ENCODE measurements around the gene SAMD4A. TPM values are rescaled to one million over a fixed set of nuclear protein-coding genes. Genes with fewer than 3 reads are reported as not detected.

SAMD4A gene
- total RNA-seq, 1 experiment from 2014 or later: 26.5 TPM

DNA sequence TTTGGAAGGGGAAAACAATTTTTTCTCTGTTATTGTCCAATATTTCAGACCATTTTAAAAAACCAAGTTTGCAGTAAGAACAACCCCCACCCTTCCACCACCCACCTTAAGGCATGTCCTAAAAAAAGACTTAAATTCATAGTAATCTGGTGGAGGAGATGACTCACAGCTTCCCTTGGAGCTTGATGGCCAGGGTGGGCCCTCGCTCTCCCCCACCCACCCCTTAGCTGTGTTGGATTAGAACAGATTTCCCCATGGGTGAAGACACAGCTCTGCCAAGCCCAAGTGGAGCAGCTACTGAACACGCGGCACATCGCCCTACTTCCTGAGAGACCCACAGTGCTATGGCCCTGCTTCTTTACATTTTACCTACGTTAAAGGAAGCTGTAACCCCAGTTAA lies 195.4 kb downstream of the SAMD4A start:
- Histone ChIP-seq H3K4me1 (ENCODE audit: insufficient read depth, low read length, poor library complexity, severe bottlenecking) (no peaks in the 10 kb centered on the region), H3K27me3 (replicated peaks; ENCODE audit: insufficient read depth, low read depth, low read length, poor library complexity) (no peaks in the 10 kb centered on the region), H3K9me3 (ENCODE audit: low read depth, low read length, poor library complexity, severe bottlenecking) (no peaks in the 10 kb centered on the region), H3K27ac (ENCODE audit: low read depth, low read length, poor library complexity, severe bottlenecking) (no peak overlapping the region), H3K4me3 (ENCODE audit: low read depth, low read length, poor library complexity, severe bottlenecking) (no peak overlapping the region), H3K36me3 (ENCODE audit: insufficient read depth, low read length, poor library complexity, severe bottlenecking) (no peaks in the 10 kb centered on the region)
- ChIA-PET CTCF (interaction anchor here (1.6 kb wide), 1 partner anchor 196 kb away, joined by 4 read pairs; the partner anchor contains the start of gene SAMD4A), POLR2A (ENCODE audit: low non-redundant PET) (no interaction called here)
- intact Hi-C loops (cut with micrococcal nuclease; ENCODE audit: unreplicated experiment): no loop called here
- BruUV-seq (replicated peaks): no TSS peak
- peak; percentile 38 for DNase-seq (ENCODE audit: low spot score)
- TF ChIP-seq, protein P1, sequence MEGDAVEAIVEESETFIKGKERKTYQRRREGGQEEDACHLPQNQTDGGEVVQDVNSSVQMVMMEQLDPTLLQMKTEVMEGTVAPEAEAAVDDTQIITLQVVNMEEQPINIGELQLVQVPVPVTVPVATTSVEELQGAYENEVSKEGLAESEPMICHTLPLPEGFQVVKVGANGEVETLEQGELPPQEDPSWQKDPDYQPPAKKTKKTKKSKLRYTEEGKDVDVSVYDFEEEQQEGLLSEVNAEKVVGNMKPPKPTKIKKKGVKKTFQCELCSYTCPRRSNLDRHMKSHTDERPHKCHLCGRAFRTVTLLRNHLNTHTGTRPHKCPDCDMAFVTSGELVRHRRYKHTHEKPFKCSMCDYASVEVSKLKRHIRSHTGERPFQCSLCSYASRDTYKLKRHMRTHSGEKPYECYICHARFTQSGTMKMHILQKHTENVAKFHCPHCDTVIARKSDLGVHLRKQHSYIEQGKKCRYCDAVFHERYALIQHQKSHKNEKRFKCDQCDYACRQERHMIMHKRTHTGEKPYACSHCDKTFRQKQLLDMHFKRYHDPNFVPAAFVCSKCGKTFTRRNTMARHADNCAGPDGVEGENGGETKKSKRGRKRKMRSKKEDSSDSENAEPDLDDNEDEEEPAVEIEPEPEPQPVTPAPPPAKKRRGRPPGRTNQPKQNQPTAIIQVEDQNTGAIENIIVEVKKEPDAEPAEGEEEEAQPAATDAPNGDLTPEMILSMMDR (conservative IDR thresholded peaks at IDR 0.05; ENCODE audit: low read depth, low read length): no peak
- TF ChIP-seq EZH2 (IDR thresholded peaks at IDR 0.05; ENCODE audit: borderline replicate concordance, low read depth, low read length, poor library complexity, severe bottlenecking): no peak

- POLR2A ChIA-PET (ENCODE audit: low non-redundant PET): no interaction called here
- no TSS peak for BruUV-seq (replicated peaks)
- CTCF ChIA-PET: no interaction called here
Observed at GRCh38 chr14:54763761-54764160, 196.8 kb downstream of the SAMD4A start.

DNA sequence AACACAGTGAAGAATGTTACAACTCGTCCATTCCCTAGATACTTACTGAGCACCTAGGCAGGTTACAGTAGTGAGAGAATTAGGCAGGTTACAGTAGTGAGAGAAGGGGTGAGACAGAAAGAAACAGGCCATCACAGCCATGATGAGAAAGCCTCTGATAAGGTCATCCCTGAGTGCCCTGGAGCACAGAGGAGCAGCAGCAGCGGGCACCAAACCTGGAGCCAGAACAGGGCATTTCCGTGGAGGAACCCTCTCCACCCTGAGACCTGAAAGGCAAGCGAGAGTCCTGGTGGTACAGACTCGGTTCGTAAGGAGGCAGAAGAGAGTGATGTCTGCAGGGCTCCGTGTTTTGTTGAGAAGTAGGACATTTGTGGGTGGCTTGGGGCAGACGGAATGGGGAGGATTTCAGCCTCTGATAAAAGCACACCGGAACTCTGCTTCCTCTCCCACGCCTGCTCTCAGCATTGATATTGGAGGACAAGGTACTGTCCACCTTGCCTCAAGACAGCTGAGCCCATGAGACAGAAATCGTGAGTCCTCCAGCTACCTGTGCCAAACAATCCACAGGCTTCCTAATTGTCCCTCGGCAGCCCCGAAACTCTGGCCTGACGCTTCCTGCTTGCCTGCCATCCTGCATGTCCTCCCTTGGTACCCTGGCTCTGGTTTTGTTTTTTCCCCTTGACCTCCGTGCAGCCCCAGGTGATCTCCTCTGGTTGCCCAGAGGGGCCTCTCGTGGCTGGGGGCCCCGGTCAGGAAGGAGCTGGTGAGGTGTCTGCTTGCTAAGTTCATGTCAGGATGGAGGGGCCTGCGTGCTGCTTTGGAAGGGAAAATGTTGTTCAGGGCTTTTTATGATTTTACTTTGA lies 199.6 kb downstream of the SAMD4A start:
- no peak overlapping the region for H3K27ac ChIP-seq (ENCODE audit: low read depth, low read length, poor library complexity, severe bottlenecking)
- BruUV-seq (replicated peaks): no TSS peak
- H3K4me1 ChIP-seq (ENCODE audit: insufficient read depth, low read length, poor library complexity, severe bottlenecking): no peaks in the 10 kb centered on the region
- TF ChIP-seq, protein P1 (conservative IDR thresholded peaks at IDR 0.05; ENCODE audit: low read depth, low read length): no peak
- no peak for TF ChIP-seq EZH2 (IDR thresholded peaks at IDR 0.05; ENCODE audit: borderline replicate concordance, low read depth, low read length, poor library complexity, severe bottlenecking)
- no peak overlapping the region for H3K4me3 ChIP-seq (ENCODE audit: low read depth, low read length, poor library complexity, severe bottlenecking)
- ChIA-PET CTCF (no interaction called here), POLR2A (ENCODE audit: low non-redundant PET) (no interaction called here)
- intact Hi-C loops (cut with micrococcal nuclease; ENCODE audit: unreplicated experiment): no loop called here
- H3K9me3 ChIP-seq (ENCODE audit: low read depth, low read length, poor library complexity, severe bottlenecking): no peaks in the 10 kb centered on the region
- H3K36me3 ChIP-seq (ENCODE audit: insufficient read depth, low read length, poor library complexity, severe bottlenecking): no peaks in the 10 kb centered on the region
- H3K27me3 ChIP-seq (replicated peaks; ENCODE audit: insufficient read depth, low read depth, low read length, poor library complexity): no peaks in the 10 kb centered on the region
- DNase-seq (ENCODE audit: low spot score): no peak

More at GRCh38 chr14:54763761-54764160, 196.8 kb downstream of the SAMD4A start:
- DNase-seq (ENCODE audit: low spot score): no peak
- H3K27ac ChIP-seq (ENCODE audit: low read depth, low read length, poor library complexity, severe bottlenecking): no peak overlapping the region
- H3K4me1 ChIP-seq (ENCODE audit: insufficient read depth, low read length, poor library complexity, severe bottlenecking): no peaks in the 10 kb centered on the region
- no peaks in the 10 kb centered on the region for H3K36me3 ChIP-seq (ENCODE audit: insufficient read depth, low read length, poor library complexity, severe bottlenecking)
- intact Hi-C loops (cut with micrococcal nuclease; ENCODE audit: unreplicated experiment): no loop called here
- TF ChIP-seq EZH2 (IDR thresholded peaks at IDR 0.05; ENCODE audit: borderline replicate concordance, low read depth, low read length, poor library complexity, severe bottlenecking): no peak
- TF ChIP-seq, protein P1 (conservative IDR thresholded peaks at IDR 0.05; ENCODE audit: low read depth, low read length): no peak
- no peaks in the 10 kb centered on the region for H3K27me3 ChIP-seq (replicated peaks; ENCODE audit: insufficient read depth, low read depth, low read length, poor library complexity)
- no peak overlapping the region for H3K4me3 ChIP-seq (ENCODE audit: low read depth, low read length, poor library complexity, severe bottlenecking)
- H3K9me3 ChIP-seq (ENCODE audit: low read depth, low read length, poor library complexity, severe bottlenecking): no peaks in the 10 kb centered on the region
